GM21825 (cell line): Measurements from ENCODE around the gene GRM8.
"Not testable (repeated sequence)": the region's sequence is repeated elsewhere in the genome, so short reads cannot be mapped to it uniquely, and the experiment has no call there.

Experiments used
- ATAC-seq: cut with Tn5 transposase; IDR thresholded peaks from one replicate; pipeline ENCODE4 v1.9.1; 2021; ENCODE audit warnings: mild to moderate bottlenecking, moderate library complexity; ENCODE audit not compliant: unreplicated experiment

GRM8 gene

GRCh38 chr7:126838194-126838593, 414.5 kb downstream of the GRM8 start:
- no peak for ATAC-seq

- ATAC-seq, result not testable (repeated sequence)
Observed at GRCh38 chr7:126831241-126831640, 421.5 kb downstream of the GRM8 start.

- ATAC-seq, result no peak
Observed at GRCh38 chr7:126820925-126821324, 431.8 kb downstream of the GRM8 start.

- no peak for ATAC-seq
Observed at GRCh38 chr7:126819197-126819484, 433.6 kb downstream of the GRM8 start.

- no peak for ATAC-seq
Observed at GRCh38 chr7:126818393-126819196, 434.1 kb downstream of the GRM8 start.

- ATAC-seq, result no peak
Observed at GRCh38 chr7:126809188-126809587, 443.6 kb downstream of the GRM8 start.

GRCh38 chr7:126806614-126807013, 446.1 kb downstream of the GRM8 start:
- no peak for ATAC-seq

- ATAC-seq, result no peak
Observed at GRCh38 chr7:126805351-126805750, 447.4 kb downstream of the GRM8 start.

- ATAC-seq, result peak; percentile 63
Observed at GRCh38 chr7:126804604-126805003, 448.1 kb downstream of the GRM8 start.

- no peak for ATAC-seq
Observed at GRCh38 chr7:126803990-126804389, 448.8 kb downstream of the GRM8 start.

GRCh38 chr7:126803060-126803665, 449.6 kb downstream of the GRM8 start:
- peak; percentile 95 for ATAC-seq

- ATAC-seq, result no peak
Observed at GRCh38 chr7:126801733-126802132, 451.0 kb downstream of the GRM8 start.

GRCh38 chr7:126799541-126799940, 453.2 kb downstream of the GRM8 start:
- no peak for ATAC-seq

GRCh38 chr7:126792521-126792920, 460.2 kb downstream of the GRM8 start:
- no peak for ATAC-seq

GRCh38 chr7:126791306-126791705, 461.4 kb downstream of the GRM8 start:
- no peak for ATAC-seq

GRCh38 chr7:126790763-126791162, 462.0 kb downstream of the GRM8 start:
- no peak for ATAC-seq

GRCh38 chr7:126783613-126784012, 469.1 kb downstream of the GRM8 start:
- no peak for ATAC-seq

- ATAC-seq, result peak; percentile 88
Observed at GRCh38 chr7:126780993-126781392, 471.7 kb downstream of the GRM8 start.

- no peak for ATAC-seq
Observed at GRCh38 chr7:126778101-126778500, 474.6 kb downstream of the GRM8 start.

GRCh38 chr7:126776498-126776897, 476.2 kb downstream of the GRM8 start:
- no peak for ATAC-seq

- ATAC-seq, result no peak
Observed at GRCh38 chr7:126774077-126774476, 478.7 kb downstream of the GRM8 start.

- no peak for ATAC-seq
Observed at GRCh38 chr7:126768836-126769235, 483.9 kb downstream of the GRM8 start.
